Brain microvascular endothelial cell (primary cell): Measurements from ENCODE around the gene HBG1.

Source experiments
- DNase-seq: peaks from one replicate; pipeline ENCODE4 v3.0.0-alpha.2; 2020
- H3K27ac ChIP-seq: fragments of 250-450 bp; sonication (Bioruptor Pico); 2 replicates; pipeline ENCODE4 v1.5.1; 2020; ENCODE audit warnings: mild to moderate bottlenecking, moderate library complexity
- H3K27me3 ChIP-seq: fragments of 250-450 bp; sonication (Bioruptor Pico); replicated peaks from 2 replicates; pipeline ENCODE4 v1.5.1; 2020; ENCODE audit warnings: mild to moderate bottlenecking
- H3K36me3 ChIP-seq: fragments of 250-450 bp; sonication (Bioruptor Pico); replicated peaks from 2 replicates; pipeline ENCODE4 v1.5.1; 2020; ENCODE audit warnings: mild to moderate bottlenecking
- H3K4me3 ChIP-seq: 2 replicates; pipeline ENCODE4 v1.5.1; 2011; ENCODE audit warnings: low read depth, mild to moderate bottlenecking, control low read depth, low read length, moderate library complexity
- CTCF ChIP-seq: IDR thresholded peaks from 2 replicates; pipeline ENCODE4 v1.5.1; 2011; ENCODE audit warnings: low read depth, mild to moderate bottlenecking, moderate library complexity, low read length, control low read depth, inconsistent platforms; ENCODE audit errors: missing control alignments
- in situ Hi-C: cut with HindIII; loops from 2 replicates; pipeline ENCODE4 v1.10.0; 2017; ENCODE audit warnings: low sequenced_read_pairs, low pct_ligation_motif_present

HBG1 gene

GRCh38 chr11:5198285-5198684, 51.4 kb downstream of the HBG1 start:
- no peaks in the 10 kb centered on the region for H3K36me3 ChIP-seq
- no peak for DNase-seq
- in situ Hi-C loops = no loop called here
- no peak for TF ChIP-seq CTCF
- no peaks in the 10 kb centered on the region for H3K27me3 ChIP-seq
- H3K4me3 ChIP-seq = no peak overlapping the region
- H3K27ac ChIP-seq = no peak overlapping the region
